ENCODE results near the gene PCDHB14.
"Not testable (repeated sequence)": the region's sequence is repeated elsewhere in the genome, so short reads cannot be mapped to it uniquely, and the experiment has no call there.

DNA sequence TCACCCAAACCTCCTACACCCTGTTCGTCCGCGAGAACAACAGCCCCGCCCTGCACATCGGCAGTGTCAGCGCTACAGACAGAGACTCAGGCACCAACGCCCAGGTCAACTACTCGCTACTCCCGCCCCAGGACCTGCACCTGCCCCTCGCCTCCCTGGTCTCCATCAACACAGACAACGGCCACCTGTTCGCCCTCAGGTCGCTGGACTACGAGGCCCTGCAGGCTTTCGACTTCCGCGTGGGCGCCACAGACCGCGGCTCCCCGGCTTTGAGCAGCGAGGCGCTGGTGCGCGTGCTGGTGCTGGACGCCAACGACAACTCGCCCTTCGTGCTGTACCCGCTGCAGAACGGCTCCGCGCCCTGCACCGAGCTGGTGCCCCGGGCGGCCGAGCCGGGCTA lies 22.0 kb upstream of the PCDHB14 start:
- TF ChIP-seq, protein P1, sequence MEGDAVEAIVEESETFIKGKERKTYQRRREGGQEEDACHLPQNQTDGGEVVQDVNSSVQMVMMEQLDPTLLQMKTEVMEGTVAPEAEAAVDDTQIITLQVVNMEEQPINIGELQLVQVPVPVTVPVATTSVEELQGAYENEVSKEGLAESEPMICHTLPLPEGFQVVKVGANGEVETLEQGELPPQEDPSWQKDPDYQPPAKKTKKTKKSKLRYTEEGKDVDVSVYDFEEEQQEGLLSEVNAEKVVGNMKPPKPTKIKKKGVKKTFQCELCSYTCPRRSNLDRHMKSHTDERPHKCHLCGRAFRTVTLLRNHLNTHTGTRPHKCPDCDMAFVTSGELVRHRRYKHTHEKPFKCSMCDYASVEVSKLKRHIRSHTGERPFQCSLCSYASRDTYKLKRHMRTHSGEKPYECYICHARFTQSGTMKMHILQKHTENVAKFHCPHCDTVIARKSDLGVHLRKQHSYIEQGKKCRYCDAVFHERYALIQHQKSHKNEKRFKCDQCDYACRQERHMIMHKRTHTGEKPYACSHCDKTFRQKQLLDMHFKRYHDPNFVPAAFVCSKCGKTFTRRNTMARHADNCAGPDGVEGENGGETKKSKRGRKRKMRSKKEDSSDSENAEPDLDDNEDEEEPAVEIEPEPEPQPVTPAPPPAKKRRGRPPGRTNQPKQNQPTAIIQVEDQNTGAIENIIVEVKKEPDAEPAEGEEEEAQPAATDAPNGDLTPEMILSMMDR (IDR thresholded peaks at IDR 0.05), result not testable (repeated sequence)
- TF ChIP-seq POLR2AphosphoS5 (IDR thresholded peaks at IDR 0.05; ENCODE audit: low read depth, low read length); TCF7L2 (IDR thresholded peaks at IDR 0.05; ENCODE audit: low read depth, low read length); SIN3A (IDR thresholded peaks at IDR 0.05; ENCODE audit: borderline replicate concordance, insufficient read depth, low read depth, low read length): not testable (repeated sequence)
- TF ChIP-seq, protein P2, sequence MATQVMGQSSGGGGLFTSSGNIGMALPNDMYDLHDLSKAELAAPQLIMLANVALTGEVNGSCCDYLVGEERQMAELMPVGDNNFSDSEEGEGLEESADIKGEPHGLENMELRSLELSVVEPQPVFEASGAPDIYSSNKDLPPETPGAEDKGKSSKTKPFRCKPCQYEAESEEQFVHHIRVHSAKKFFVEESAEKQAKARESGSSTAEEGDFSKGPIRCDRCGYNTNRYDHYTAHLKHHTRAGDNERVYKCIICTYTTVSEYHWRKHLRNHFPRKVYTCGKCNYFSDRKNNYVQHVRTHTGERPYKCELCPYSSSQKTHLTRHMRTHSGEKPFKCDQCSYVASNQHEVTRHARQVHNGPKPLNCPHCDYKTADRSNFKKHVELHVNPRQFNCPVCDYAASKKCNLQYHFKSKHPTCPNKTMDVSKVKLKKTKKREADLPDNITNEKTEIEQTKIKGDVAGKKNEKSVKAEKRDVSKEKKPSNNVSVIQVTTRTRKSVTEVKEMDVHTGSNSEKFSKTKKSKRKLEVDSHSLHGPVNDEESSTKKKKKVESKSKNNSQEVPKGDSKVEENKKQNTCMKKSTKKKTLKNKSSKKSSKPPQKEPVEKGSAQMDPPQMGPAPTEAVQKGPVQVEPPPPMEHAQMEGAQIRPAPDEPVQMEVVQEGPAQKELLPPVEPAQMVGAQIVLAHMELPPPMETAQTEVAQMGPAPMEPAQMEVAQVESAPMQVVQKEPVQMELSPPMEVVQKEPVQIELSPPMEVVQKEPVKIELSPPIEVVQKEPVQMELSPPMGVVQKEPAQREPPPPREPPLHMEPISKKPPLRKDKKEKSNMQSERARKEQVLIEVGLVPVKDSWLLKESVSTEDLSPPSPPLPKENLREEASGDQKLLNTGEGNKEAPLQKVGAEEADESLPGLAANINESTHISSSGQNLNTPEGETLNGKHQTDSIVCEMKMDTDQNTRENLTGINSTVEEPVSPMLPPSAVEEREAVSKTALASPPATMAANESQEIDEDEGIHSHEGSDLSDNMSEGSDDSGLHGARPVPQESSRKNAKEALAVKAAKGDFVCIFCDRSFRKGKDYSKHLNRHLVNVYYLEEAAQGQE (IDR thresholded peaks at IDR 0.05; ENCODE audit: insufficient read depth in 1 of 2, low read depth in 2 of 2, low read length in 1 of 2), result not testable (repeated sequence)

Measured in Panc1 (cell line).